Dermis blood vessel endothelial cell (primary cell): Measurements from ENCODE around the gene TENT4B. TPM values are rescaled to one million over a fixed set of nuclear protein-coding genes. Genes with fewer than 3 reads are reported as not detected.

Experiments used
- DNase-seq: peaks from one replicate; pipeline ENCODE4 v3.0.0; 2010
- total RNA-seq: library from RNA; depleted of rRNA; stranded (reverse); fragments of >200 nt; gene quantifications from 2 replicates; pipeline ENCODE4 v1.2.3, GENCODE V29; 2014

Gene TENT4B
- total RNA-seq, 1 donor from 2014 or later, result 11.9 TPM

GRCh38 chr16:50272687-50273381, 119.7 kb downstream of the TENT4B start:
- DNase-seq, result no peak

GRCh38 chr16:50273382-50273690, 120.2 kb downstream of the TENT4B start:
- DNase-seq, result no peak

- no peak for DNase-seq
Observed at GRCh38 chr16:50273888-50274325, 120.8 kb downstream of the TENT4B start.

- no peak for DNase-seq
Observed at GRCh38 chr16:50274326-50275097, 121.4 kb downstream of the TENT4B start.

- no peak for DNase-seq
Observed at GRCh38 chr16:50275098-50275415, 122.0 kb downstream of the TENT4B start.

- DNase-seq, result no peak
Observed at GRCh38 chr16:50275428-50276325, 122.6 kb downstream of the TENT4B start.

- no peak for DNase-seq
Observed at GRCh38 chr16:50276326-50276640, 123.2 kb downstream of the TENT4B start.

GRCh38 chr16:50276801-50277555, 123.9 kb downstream of the TENT4B start:
- no peak for DNase-seq

GRCh38 chr16:50278251-50278650, 125.1 kb downstream of the TENT4B start:
- DNase-seq, result no peak

GRCh38 chr16:50279504-50279865, 126.4 kb downstream of the TENT4B start:
- no peak for DNase-seq

- no peak for DNase-seq
Observed at GRCh38 chr16:50280932-50281331, 127.8 kb downstream of the TENT4B start.

Other genes with a start within 250 kb of the TENT4B start
- gene CNEP1R1, start 128.1 kb upstream of the TENT4B start, total RNA-seq, result 21.3 and 30.5 TPM in 2 replicates
- 30.3 and 30.6 TPM in 2 replicates for gene HEATR3, start 87.3 kb upstream of the TENT4B start, total RNA-seq
- 4.4 and 5.1 TPM in 2 replicates for gene ADCY7, start 113.2 kb downstream of the TENT4B start, total RNA-seq
- 44.6 and 53.8 TPM in 2 replicates for gene BRD7, start 215.7 kb downstream of the TENT4B start, total RNA-seq